Stimulated activated CD4-positive, alpha-beta T cell treated with anti-CD3 and anti-CD28 coated beads, Interleukin-2, amount 100 ng/mL, for 4 hours (primary cell): Measurements from ENCODE around the gene HPCAL1.
A peak's percentile ranks its signal among the peaks of the same experiment; 100 is the strongest.
"Not testable (repeated sequence)": the region's sequence is repeated elsewhere in the genome, so short reads cannot be mapped to it uniquely, and the experiment has no call there.

Experiments
- DNase-seq: peaks from one replicate; pipeline ENCODE4 v3.0.0-alpha.2; 2020; ENCODE audit warnings: low read depth

The HPCAL1 gene

DNA sequence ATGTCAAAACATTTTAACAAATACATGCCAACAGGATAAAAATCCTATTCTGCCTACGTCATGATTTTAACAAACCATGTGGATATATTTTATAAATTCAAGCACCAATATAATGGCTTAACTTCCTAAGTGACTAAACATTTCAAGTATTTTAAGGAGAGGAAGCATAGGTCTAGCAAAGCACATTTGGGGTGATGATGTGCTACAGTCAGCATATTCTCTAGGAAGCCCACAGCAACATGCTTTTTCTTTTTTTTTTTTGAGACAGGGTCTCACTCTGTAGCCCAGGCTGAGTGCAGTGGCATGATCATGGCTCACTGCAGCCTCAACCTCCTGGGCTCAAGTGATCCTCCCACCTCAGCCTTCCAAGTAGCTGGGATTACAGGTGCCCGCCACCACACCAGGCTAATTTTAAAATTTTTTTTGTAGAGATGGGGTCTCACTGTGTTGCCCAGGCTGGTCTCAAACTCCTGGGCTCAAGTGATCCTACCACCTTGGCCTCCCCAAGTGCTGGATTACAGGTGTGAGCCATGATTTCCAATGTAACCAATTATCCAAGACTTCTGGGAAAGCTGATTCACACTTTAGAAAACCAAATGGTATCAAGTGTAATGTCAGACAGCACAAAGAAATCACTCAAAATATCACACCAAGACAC lies 139.9 kb downstream of the HPCAL1 start:
- not testable (repeated sequence) for DNase-seq

DNA sequence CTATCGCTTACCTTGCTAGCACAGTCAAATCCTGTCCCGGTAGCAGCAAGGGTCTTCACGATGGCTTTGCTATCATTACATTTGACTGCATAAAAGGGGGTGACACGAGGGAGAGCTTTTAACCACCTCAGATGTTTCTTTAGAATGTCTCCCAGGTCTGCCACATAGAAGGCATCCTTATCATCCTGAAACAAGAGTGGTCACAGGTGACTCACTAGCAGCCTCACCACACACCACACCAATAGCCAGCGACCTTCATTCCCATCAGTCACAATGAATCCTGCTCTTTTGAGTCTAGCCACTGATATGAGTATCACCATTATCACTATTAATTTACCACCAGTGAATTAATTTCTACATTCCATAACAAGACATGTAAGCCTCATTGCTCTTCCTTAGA lies 141.8 kb downstream of the HPCAL1 start:
- no peak for DNase-seq

DNA sequence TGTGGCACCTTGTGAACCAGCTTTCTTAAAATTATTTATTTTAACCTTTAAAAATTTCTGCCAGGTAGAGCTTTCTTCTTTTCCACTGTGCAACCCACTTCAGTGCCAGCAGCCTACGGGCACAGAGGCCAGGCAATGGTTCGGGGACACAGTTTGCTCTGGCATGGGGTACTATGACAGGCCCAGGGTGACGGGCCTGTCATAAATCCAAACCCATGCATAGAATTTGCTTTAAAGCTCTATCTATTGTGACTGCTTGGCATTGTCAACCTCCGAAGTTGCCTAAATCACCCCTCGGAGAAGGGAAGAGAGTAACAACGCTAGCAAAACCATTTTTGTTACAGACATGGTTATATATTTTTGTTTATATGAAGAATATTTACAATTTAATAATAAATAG lies 143.9 kb downstream of the HPCAL1 start:
- no peak for DNase-seq

DNA sequence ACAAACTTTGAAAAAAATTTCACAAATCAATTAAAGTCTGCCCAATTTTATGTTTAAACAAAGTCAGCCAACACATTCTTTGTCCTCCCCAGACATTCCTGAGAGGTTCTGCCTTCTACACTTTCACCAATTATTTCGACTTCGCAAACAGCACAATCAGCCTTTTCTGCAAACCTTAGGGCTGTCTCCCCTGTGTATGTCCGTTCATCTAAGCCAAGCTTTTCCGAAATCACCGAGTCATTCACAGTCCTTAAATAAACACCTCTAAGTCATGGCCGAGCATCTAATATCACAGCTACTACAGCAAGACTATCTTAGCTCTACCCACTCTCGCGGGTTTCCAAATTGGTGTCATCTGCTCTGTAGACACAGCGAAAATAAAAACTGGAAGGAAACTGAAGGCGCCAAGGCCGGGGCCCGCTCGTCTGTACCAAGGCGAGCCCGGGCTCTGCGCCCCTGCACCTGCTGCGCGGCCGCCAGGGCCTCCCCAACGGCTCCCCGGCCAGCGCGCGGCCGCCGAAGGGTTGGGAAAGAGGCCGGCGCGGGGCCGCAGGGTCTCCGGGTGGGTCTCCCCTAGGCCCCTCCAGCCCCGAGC lies 144.7 kb downstream of the HPCAL1 start:
- peak; percentile 32 for DNase-seq

DNA sequence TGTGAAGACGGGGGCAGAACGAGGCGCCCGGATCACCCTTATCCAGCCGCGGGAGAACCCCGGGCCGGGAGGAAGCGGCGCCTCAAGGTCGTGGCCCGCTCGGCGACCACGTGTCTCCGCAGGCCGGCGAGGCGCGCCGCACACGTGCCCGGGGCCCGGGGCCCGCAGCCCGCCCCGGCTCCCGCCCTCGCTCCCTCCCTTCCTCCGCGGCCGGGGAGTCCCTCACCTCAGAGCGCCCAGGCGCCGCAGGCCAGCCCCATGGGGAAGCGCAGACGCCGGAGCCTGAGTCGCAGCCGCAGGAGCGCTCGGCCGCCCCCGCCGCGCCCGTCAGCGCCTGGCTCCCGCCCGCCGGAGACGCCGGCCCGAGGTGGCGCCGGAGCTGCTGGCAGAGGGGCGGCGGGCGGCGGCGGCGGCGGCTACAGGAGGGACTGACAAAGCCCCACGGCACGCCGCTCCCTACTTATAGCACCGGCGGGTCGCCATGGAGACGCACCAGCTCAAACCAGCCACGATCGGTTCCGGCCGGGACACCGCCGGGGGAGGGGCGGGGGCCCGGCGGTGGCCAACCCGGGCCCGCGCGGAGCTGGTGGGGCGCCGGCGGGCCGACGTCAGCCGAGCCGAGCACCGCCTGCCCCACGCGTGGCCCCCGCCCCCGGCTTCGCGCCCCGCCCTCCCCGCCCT lies 145.3 kb downstream of the HPCAL1 start, which contains the start of gene ODC1:
Gene ODC1 (minus strand): TSS at position 433 of the 681 bp plus-strand sequence. CDS start 3,295 bp downstream, outside the sequence.
- DNase-seq, result peak; percentile 99

DNA sequence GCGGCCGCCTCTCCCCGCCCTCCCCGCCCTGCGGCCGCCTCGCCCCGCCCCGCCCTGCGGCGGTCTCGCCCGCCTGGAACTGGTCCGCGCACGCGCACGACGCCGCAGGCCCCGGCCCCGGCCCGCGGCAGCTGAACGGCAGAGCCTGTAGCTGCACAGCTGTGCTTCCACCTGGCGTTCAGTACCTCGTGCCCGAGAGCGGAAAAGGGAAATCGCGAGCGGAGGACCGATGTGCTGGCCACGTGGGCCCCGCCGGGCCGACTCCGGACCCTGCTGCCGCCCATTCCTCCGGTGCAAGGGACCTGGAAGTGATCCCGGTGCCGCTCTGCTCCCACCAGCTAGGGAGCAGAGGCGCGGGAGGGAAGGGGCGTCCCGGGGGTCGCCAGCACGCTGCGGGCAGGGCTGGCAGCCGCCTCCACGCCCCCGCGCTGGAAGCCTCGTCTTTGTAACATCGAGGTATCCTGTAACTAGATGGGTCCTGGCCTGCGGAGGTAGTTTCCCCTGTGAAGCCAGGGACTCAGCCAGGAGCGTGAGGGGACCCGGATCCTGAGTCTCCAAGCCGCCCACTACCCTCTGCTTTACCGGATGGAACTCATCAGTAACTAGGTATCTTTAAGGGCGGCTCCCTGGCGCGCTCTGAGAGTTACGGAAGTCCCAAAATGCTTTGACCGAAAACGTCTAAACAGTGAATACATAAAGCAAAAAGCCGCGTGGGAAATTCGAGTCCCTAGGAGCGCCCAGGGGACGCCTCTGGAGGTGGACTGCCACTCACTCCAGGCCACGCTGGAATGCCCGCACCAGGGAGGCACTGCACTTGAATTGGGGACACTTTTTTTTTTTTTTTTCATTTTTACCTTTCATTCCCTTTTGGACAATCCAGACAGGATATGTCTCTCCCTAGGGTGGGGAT lies 146.1 kb downstream of the HPCAL1 start:
- peak; percentile 93 for DNase-seq

DNA sequence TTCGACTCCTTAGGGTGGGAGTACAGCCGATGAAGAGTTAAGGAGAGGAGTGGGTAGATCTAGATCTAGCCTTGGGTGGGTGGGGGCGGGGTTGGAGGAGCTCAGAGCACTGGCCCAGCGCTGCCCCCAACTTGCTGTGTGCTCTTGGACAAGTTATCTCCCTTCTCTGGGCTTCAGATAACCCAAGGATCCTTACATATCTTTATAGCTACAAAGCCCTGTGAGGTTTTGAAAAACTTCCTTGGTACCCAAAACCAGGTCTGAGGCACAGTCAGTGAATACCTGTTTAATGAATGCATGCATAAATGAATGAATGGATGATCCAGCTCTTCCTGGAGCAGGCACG lies 146.8 kb downstream of the HPCAL1 start:
- DNase-seq, result no peak

DNA sequence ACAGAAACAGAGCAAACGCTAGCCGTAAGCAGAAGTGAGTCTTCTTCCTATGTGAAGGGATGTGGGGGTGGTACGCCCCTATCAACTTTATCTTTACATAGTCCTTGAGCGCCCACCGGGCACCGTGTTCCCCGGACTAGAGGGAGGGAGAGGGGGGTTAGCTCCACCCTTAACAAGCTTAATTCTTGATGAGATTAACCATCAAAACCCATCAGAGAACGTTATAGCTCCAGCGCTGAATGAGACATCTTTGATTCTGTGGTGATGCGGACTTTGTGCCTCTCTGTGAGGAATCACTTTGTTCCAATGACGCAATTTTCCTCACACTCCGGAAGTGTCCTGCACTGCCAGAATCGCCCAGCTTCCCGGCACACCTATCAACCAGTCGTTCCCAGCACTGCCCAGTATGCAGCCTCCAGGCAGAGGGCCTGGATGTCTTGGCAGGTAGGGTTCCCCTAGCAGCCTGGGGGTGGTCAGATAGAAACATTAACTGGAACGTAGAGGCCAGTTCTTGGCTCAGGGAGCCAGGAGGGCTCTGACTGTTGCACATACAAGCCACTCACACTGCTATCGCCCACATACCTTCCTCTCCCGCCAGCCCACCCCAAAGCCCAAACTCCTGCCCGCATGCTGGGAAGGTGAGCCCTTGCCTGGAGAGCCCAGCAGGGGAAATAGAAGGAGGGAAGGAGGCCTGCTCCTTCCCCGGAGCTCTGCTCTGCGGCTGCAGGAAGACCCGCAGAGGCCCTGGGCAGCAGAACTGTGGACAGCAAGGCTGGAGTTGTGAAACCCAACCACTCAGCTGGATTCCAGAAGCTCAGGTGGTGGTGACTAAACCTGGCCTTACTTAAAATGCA lies 147.4 kb downstream of the HPCAL1 start:
- DNase-seq, result no peak

DNA sequence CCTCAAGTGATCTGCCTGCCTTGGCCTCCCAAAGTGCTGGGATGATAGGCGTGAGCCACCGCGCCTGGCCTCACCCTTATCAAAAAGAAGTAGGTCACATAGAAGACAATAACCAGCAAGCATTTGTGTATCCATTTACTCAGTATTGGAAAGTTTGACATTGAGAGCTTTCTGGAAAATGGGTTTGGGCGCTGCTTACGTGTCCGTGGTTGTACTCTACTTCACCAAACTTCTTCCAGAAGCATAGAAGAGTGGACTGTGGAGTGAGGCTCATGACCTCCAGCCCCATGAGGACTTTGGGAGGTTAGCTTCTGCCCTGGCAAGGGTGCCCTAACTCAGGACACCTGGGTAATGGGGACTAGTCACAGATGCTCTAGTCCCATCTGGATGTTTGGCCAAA lies 149.1 kb downstream of the HPCAL1 start:
- no peak for DNase-seq

DNA sequence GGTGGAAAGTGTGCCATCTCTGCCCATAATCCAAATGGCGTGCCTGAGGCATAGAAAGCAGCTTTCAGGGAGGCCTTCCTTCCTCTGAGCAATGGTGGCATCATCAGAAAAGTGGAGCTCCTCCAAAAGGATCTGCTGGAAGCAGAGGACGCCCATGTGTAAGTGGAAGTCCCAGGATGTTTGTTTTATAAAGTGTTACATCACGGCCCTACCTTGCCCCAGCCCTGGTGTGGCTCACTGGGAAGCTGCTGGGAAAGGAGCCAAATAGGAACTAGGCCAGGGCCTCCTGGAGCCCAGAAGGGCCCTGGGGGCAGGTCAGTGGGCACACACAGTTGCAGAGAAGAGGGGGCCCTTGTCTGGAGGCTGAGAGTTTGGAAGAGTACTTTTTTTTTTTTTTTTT lies 149.6 kb downstream of the HPCAL1 start:
- DNase-seq, result no peak

DNA sequence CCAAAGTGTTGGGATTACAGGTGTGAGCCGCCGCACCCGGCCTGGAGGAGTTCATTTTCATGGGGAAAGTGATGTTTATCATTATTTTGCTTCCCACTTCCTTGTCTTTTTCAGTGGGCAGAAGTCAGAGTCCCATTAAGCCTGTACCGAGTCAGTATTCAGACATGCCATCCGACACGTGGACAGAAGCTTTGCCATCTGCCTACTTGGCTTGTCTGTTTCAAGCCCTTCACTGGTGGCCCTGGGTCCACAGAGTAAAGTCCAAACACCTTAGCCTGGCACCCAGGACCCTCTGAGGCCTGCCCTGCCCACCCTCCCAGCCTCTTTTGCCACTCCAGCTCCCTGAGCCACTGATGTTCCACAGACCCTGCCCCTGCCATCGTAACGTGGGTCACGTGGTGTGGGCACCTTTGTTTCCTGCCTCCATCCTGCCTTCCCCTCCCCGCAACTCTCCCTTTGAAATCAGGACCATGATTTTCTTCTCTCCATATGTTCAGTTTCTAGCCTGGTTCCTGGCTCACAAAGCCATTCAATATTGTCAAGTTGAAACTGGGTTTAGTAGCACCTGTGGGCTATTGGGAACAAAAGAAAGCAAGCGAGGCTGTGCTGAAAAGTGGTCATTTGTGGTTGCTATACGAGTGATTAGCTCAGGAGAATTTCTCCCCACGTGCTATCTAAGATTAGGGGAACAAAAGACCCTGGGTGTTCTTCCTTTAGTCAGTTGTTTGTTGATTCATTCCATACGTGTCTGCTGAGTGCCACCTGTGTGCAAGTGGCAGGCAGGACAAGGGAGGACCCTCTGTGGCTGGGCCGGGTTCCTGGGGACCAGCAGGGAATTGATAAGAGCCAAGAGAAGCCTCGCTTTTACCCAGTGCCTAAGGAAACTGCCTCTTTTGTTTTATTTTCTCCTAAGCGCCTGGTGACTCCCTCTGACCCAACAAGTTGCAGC lies 150.5 kb downstream of the HPCAL1 start:
- no peak for DNase-seq

DNA sequence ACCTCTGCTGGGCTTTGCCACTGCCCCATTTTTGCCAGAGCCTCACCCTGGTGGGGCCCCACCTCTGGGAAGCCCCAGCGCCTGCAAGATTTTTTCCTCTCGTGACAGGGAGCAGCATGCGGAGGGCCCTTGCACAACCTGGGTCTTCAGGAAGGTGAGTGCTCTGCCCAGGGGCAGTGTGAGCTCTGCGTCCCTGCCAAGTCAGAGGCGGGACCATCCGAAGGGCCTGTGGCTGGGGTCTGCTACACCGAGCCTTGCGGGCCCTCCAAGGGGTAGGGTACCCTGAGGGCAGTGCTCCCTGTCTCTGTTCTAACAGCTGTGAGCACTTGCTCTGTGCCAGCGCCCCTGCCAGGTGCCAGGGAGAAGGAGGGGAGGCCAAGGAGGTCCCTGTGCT lies 151.2 kb downstream of the HPCAL1 start:
- no peak for DNase-seq

DNA sequence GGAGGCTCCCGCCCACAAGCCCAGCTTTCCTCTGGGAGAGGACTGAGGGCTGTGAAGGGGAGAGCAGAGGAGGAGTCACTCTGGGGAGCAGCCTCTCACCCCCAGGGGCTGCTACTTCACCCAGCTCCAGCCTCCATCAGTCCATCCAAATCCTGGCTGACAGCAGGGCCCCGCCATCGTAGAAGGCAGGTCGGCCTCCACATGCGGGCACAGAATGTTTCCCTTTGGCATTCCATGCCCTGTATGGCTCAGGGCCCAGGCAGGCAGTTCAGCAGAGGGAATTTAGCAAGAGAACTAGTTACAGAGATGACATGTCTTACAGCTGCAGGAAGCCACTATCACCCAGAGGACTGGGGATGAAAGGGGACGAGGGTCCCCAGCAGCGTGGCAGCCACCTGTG lies 151.8 kb downstream of the HPCAL1 start:
- no peak for DNase-seq

DNA sequence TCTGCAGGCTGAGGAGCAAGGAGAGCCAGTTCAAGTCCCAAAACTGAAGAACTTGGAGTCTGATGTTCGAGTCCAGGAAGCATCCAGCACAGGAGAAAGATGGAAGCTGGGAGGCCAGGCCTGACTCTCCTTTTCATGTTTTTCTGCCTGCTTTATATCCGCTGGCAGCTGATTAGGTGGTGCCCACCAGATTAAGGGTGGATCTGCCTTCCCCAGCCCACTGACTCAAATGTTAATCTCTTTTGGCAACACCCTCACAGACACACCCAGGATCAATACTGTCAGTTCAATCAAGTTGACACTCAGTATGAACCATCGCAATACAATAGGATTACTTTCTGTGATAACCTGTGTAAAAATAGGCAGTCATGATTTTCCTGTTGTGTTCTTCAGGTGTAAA lies 154.5 kb downstream of the HPCAL1 start:
- DNase-seq, result not testable (repeated sequence)

DNA sequence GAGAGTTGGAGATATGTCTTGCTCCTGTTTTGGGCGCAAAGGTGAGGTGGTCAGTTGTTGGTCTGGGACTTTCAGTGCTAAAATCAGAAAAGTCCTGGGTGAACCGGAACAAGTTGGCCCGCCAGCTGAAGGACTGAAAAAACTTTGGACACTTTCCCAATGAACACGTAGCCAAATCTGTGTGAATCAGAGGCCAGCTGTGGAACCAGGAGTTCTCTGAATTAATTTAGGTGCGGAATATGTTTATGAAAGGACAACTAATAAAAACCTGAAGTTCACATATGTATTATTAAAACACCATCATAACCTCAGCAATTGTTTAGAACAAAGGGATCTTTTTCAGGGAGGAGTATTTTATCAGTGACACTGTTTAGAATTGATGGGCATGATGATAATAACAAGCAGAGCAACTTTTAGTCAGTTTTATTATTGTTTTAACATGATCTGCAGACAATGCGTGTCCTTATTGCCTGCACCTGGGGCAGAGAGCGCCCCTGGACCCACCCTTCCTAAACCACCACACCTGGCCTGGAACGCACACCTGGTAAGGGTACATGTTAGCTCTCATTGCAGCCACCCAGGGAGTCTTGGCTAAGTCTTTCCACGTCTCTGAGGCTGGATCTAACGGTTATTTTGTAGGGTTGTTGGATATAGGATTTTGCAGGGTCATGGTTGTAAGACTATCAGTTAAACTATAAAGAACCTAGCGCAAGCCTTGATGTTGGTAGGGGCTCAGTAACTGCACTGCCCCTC lies 155.3 kb downstream of the HPCAL1 start:
- no peak for DNase-seq

DNA sequence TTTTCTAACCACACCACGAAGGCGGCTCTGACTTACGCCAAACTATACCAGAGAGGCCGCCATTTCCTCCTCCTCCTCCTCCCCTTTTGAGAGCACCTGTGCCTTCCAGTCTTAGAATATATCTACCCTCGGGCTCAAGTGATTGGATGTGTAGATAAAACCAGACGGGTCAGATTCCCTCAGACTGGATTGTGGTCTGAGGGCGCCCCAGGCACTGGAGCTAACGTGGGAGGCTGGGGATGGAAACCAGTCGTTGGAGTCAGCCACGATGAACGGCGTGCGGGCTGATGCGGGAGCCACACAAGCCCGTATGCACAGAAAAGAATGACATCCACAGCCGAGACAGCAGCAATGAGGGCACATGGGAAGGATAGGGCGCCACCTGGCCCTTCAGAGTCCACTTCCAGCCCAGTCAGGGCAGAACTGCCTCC lies 157.7 kb downstream of the HPCAL1 start:
- DNase-seq, result no peak

DNA sequence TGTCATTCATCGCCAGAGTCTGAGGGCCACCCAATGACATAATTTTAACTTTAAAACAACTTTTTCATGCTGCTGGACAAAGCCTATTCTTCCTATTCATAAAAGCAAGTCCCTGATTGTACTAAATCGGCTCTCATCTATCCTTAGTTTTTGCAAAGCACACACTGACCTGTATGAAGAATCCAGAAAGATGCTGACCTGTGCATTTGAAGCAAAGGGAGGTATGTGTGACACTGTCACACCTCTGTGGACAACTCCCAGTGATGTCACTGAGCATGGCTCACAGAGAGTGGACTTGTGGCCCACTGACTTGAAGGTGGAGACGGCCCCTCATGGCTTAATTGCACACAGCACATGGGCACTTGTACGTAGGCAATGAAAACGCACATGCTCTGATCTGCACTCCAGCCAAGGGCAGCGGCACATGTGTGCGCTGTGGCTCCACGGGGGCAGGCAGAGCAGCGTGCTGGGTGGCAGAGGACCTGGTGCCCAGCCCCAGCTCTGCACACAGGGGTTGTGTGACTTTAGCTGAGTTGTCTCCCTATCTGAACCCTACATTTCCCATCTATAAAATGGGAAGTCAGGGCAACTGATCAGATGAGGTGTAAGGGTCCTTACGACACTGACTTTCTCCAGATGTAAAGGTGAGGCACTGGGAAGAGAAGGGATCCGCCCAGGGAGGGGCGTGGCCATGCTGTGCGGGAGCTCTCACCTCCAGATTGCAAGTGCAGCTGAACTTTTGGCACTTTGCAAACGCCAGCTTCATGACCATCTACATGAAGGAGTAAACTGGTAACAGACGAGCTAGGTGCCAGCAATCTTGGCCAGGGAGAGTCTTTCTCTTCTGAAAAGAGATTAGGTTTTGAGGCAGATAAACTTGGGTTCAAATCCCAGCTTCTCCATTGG lies 159.7 kb downstream of the HPCAL1 start:
- DNase-seq, result no peak

DNA sequence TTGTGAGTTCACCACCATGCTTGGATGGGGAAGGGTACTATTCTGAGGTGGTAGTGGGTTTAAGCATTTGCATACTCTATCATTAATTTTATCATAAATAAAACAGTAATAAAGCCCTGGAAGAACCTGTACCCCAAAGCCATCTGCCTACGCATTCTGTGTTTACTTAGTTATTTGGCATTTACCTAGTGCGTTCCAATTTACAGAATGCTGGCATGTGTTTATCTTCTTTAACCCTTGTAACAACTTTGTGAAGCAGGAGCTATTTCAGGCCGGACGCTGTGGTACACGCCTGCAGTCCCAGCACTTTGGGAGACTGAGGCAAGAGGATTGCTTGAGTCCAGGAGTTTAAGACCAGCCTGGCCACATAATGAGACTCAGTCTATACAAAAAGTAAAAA lies 163.2 kb downstream of the HPCAL1 start:
- no peak for DNase-seq

DNA sequence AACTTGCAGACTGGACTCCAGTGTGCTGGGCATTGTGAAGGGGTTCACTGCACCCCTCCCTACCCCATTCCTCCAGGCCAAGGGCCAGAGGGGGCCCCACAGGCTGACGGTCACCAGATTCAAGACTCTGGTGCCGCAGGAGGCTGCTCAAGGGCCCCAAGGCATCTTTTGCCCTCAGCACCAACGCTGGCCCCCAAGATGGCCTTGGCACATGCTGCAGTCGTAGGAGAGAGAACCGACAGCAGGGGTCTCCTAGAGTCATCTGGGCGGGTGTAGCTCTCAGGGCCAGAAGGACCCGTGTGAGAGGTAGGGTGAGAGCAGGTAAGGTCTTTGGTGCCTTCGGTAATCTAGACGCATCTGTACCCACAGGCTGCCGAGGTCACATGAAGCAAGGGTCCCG lies 164.1 kb downstream of the HPCAL1 start:
- DNase-seq, result no peak
